GM10266 (cell line): ENCODE data around the gene EYA2.

ENCODE experiments used
- DNase-seq: peaks from one replicate; pipeline ENCODE4 v3.0.0; 2012; ENCODE audit errors: extremely low spot score
- CTCF ChIP-seq: IDR thresholded peaks from 2 replicates; pipeline ENCODE4 v1.5.1; 2012; ENCODE audit warnings: mild to moderate bottlenecking, low read depth; ENCODE audit not compliant: control insufficient read depth, insufficient read depth; ENCODE audit errors: missing control alignments

The EYA2 gene

GRCh38 chr20:46981184-46981583 lies 86.5 kb downstream of the EYA2 start:
- no peak for DNase-seq
- no peak for TF ChIP-seq CTCF

DNA sequence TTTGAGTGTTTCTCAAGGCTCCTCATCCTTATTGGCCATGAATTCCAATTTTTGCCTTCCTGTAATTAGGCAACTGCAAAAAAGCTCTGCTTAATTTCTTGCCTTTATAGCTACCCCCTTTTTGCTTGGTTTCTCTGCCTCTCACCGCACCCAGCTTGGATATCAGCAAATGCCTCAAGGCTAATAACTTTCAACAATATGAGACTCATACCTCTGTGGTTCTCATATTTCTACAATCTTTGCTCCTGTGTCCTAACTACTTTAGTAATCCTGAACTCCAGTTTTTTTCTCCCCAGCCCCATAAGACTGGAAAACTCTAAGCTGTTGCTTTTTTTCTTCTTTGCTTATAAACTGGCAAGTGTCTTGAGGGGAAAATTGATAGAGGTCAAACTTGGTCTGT lies 88.8 kb downstream of the EYA2 start:
- no peak for TF ChIP-seq CTCF
- DNase-seq = no peak

DNA sequence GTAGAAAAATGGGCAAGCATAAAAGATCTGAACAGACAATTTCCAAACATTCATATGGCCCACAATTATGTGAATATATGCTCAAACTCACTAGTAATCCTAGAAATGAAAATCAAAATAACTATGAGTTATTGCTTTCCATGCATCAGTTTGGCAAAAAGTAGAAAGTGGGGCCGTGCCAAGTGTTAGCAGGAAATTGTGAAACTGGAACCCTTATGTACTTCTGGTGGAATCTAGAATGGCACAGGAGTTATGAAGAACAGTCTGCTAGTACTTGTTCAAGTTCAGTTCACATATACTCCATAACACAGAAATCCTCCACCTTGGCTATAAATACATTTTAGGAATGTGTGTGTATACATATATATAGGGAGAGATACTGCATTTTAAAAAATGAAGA lies 89.8 kb downstream of the EYA2 start:
- DNase-seq = no peak

DNA sequence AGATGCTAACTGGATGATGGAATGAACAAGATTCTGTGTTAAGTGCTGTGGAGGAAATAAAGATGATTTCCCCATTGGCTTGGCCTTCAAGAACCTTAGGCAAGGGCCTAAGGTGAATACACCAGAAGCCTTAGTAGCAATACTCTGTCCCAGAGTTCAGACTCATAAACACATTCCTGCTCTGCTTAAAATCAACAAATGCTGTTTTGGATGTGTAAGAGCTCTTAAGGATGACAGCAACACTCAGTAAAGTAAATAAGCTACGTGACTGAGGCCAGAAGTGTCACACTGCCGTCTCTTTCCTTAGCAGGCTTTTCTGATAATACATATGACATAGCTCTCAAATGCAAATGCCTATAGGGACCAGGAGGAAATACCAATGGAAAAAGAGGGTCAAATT lies 90.6 kb downstream of the EYA2 start:
- DNase-seq = no peak
- TF ChIP-seq CTCF = no peak

More for the DNA sequence above, 89.8 kb downstream of the EYA2 start:
- no peak for TF ChIP-seq CTCF

DNA sequence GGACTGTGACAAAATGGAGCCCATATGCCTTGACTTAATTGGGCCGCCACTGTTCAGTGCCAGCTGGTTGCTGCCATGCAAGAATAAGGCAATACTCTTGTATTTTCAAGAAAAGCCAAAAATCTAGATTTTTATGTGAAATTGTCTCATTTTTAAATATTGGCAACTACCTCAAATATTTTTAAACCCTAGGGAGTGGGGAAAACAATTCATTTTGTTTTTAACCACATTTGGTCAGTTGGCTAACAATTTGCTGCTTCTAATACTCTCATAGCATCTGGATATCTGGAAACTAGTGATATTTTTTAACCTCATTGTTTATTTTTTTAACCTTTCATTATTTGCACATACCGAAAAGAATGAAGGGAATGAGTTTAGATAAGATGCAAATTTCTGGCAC lies 91.0 kb downstream of the EYA2 start:
- no peak for TF ChIP-seq CTCF
- DNase-seq = no peak

- no peak for TF ChIP-seq CTCF
- DNase-seq = no peak
Observed at GRCh38 chr20:46987001-46987400, 92.4 kb downstream of the EYA2 start.

- DNase-seq = no peak
- TF ChIP-seq CTCF = no peak
Observed at GRCh38 chr20:46990017-46990595, 95.5 kb downstream of the EYA2 start.
